MM.1S (cell line): ENCODE results near the gene DMPK.

Experiments used
- DNase-seq: peaks from one replicate; pipeline ENCODE4 v3.0.0-alpha.2; 2015
- H2AFZ ChIP-seq: fragments of 300-600 bp; sonication (generic); 2 replicates; pipeline ENCODE4 v1.6.0; 2016; ENCODE audit warnings: antibody characterized with exemption, low read length
- H3F3A ChIP-seq: fragments of 300-600 bp; sonication (generic); 2 replicates; pipeline ENCODE4 v1.6.1; 2016; ENCODE audit warnings: mild to moderate bottlenecking, antibody characterized with exemption, low read length, moderate library complexity, mixed read lengths; ENCODE audit not compliant: insufficient read depth
- H3K27ac ChIP-seq: fragments of 300-600 bp; sonication (generic); 2 replicates; pipeline ENCODE4 v1.5.1; 2016; ENCODE audit warnings: mild to moderate bottlenecking, low read length
- H3K27me3 ChIP-seq: fragments of 300-600 bp; sonication (generic); replicated peaks from 2 replicates; pipeline ENCODE4 v1.6.0; 2016; ENCODE audit warnings: low read length; ENCODE audit not compliant: insufficient read depth
- H3K36me3 ChIP-seq: fragments of 300-600 bp; sonication (generic); replicated peaks from 2 replicates; pipeline ENCODE4 v1.6.1; 2016; ENCODE audit warnings: mild to moderate bottlenecking, low read length, mixed read lengths; ENCODE audit not compliant: insufficient read depth
- H3K4me1 ChIP-seq: fragments of 300-600 bp; sonication (generic); 2 replicates; pipeline ENCODE4 v1.6.1; 2016; ENCODE audit warnings: low read length, mixed read lengths
- H3K4me2 ChIP-seq: fragments of 300-600 bp; sonication (generic); 2 replicates; pipeline ENCODE4 v1.6.0; 2016; ENCODE audit warnings: low read depth, low read length
- H3K4me3 ChIP-seq: fragments of 300-600 bp; sonication (generic); 2 replicates; pipeline ENCODE4 v1.5.1; 2016; ENCODE audit warnings: low read length, mixed read lengths
- H3K79me2 ChIP-seq: fragments of 300-600 bp; sonication (generic); 2 replicates; pipeline ENCODE4 v1.6.1; 2016; ENCODE audit warnings: mixed run types, low read length, mixed read lengths
- H3K9ac ChIP-seq: fragments of 300-600 bp; sonication (generic); 2 replicates; pipeline ENCODE4 v1.6.1; 2016; ENCODE audit warnings: low read length, mixed read lengths
- H3K9me2 ChIP-seq: fragments of 300-600 bp; sonication (generic); replicated peaks from 2 replicates; pipeline ENCODE4 v1.6.1; 2016; ENCODE audit warnings: mild to moderate bottlenecking, low read length, mixed read lengths; ENCODE audit not compliant: insufficient read depth
- H3K9me3 ChIP-seq: fragments of 300-600 bp; sonication (generic); replicated peaks from 2 replicates; pipeline ENCODE4 v1.6.1; 2016; ENCODE audit warnings: mild to moderate bottlenecking, low read length, mixed read lengths; ENCODE audit not compliant: insufficient read depth
- H4K20me1 ChIP-seq: fragments of 300-600 bp; sonication (generic); 2 replicates; pipeline ENCODE4 v1.6.1; 2016; ENCODE audit warnings: mild to moderate bottlenecking, low read length, moderate library complexity, mixed read lengths; ENCODE audit not compliant: insufficient read depth
- CTCF ChIP-seq: fragments of 300-600 bp; sonication (generic); IDR thresholded peaks from 2 replicates; pipeline ENCODE4 v1.5.1; 2016; ENCODE audit warnings: antibody characterized with exemption, low read length, mixed read lengths
- EZH2 ChIP-seq: fragments of 300-600 bp; sonication (generic); optimal IDR thresholded peaks from 2 replicates; pipeline ENCODE3; 2017; ENCODE audit warnings: low read depth, mild to moderate bottlenecking, antibody characterized with exemption, low read length, mixed read lengths
- EZH2phosphoT487 ChIP-seq: fragments of 300-600 bp; sonication (generic); IDR thresholded peaks from 2 replicates; pipeline ENCODE4 v1.6.1; 2018; ENCODE audit warnings: antibody characterized with exemption, low read length

The DMPK gene

GRCh38 chr19:45763691-45764294 is 18.5 kb downstream of the DMPK start:
- H4K20me1 ChIP-seq = no peaks in the 10 kb centered on the region
- H3K27ac ChIP-seq = no peak overlapping the region
- no peaks in the 10 kb centered on the region for H3K36me3 ChIP-seq
- H3K79me2 ChIP-seq = no peaks in the 10 kb centered on the region
- H3K27me3 ChIP-seq = peaks cover 38% of the 10 kb centered on the region; the same call in 1 of the 2 replicates
- no peaks in the 10 kb centered on the region for H3F3A ChIP-seq
- H3K9ac ChIP-seq = no peak overlapping the region
- H3K4me3 ChIP-seq = no peak overlapping the region
- H3K4me2 ChIP-seq = no peak overlapping the region
- H3K9me2 ChIP-seq = no peaks in the 10 kb centered on the region
- DNase-seq = no peak
- no peaks in the 10 kb centered on the region for H3K9me3 ChIP-seq
- H3K4me1 ChIP-seq = no peaks in the 10 kb centered on the region
- TF ChIP-seq EZH2 (no peak), CTCF (no peak), EZH2phosphoT487 (no peak)
- no peak overlapping the region for H2AFZ ChIP-seq

GRCh38 chr19:45762870-45763631 is 19.2 kb downstream of the DMPK start:
- Histone ChIP-seq H3K9me3 (no peaks in the 10 kb centered on the region), H4K20me1 (no peaks in the 10 kb centered on the region), H3K4me2 (no peak overlapping the region), H3K4me1 (no peaks in the 10 kb centered on the region), H3K27me3 (peaks cover 36% of the 10 kb centered on the region; the same call in 1 of the 2 replicates), H3K9me2 (no peaks in the 10 kb centered on the region), H3K27ac (no peak overlapping the region), H3K36me3 (no peaks in the 10 kb centered on the region), H3K4me3 (no peak overlapping the region), H3K9ac (no peak overlapping the region), H2AFZ (no peak overlapping the region), H3F3A (no peaks in the 10 kb centered on the region), H3K79me2 (no peaks in the 10 kb centered on the region)
- DNase-seq = no peak
- no peak for TF ChIP-seq CTCF
- no peak for TF ChIP-seq EZH2
- TF ChIP-seq EZH2phosphoT487 = no peak

- H3F3A ChIP-seq = no peaks in the 10 kb centered on the region
- no peaks in the 10 kb centered on the region for H3K9me2 ChIP-seq
- H3K9ac ChIP-seq = no peak overlapping the region
- H3K4me2 ChIP-seq = no peak overlapping the region
- peaks cover 25% of the 10 kb centered on the region; the same call in 1 of the 2 replicates for H3K27me3 ChIP-seq
- no peak overlapping the region for H3K4me3 ChIP-seq
- no peak overlapping the region for H2AFZ ChIP-seq
- no peaks in the 10 kb centered on the region for H4K20me1 ChIP-seq
- H3K27ac ChIP-seq = no peak overlapping the region
- H3K79me2 ChIP-seq = no peaks in the 10 kb centered on the region
- no peaks in the 10 kb centered on the region for H3K4me1 ChIP-seq
- no peaks in the 10 kb centered on the region for H3K36me3 ChIP-seq
- no peaks in the 10 kb centered on the region for H3K9me3 ChIP-seq
- DNase-seq = no peak
- TF ChIP-seq CTCF = no peak
- TF ChIP-seq EZH2 = no peak
- TF ChIP-seq EZH2phosphoT487 = no peak
Measured at GRCh38 chr19:45761714-45762113, 20.6 kb downstream of the DMPK start.
